ENCODE data around the gene CDH4. TPM values are rescaled to one million over a fixed set of nuclear protein-coding genes. Genes with fewer than 3 reads are reported as not detected.

Gene CDH4
- total RNA-seq, 1 experiment from 2014 or later, result not detected

DNA sequence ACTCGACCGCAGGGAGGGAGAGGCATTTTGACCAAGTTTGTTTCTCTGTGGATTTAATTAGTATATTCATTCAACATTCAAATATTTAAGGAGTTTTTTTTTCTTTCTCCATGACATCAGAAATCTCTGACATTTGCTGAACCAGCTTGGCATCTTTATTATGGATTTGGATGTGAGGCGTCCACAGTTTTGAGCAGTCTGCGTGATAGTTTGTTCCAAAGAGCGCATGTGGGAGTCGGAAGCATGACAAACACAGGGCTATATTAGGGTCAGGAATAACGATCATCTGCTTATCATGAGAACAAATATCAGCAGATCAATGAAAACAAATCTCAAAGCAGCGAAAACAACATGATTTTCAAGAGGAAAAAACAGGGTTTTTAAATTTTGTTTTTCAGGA is 373.2 kb downstream of the CDH4 start:
- Histone ChIP-seq H3K4me2 (no peak overlapping the region), H4K20me1 (ENCODE audit: insufficient read depth) (peaks cover 3% of the 10 kb centered on the region; the same call in 1 of the 2 replicates), H3K9me3 (ENCODE audit: insufficient read depth, low read depth) (no peaks in the 10 kb centered on the region), H3K36me3 (ENCODE audit: low read depth) (no peaks in the 10 kb centered on the region), H2AFZ (no peak overlapping the region), H3F3A (ENCODE audit: insufficient read depth, low read depth) (no peaks in the 10 kb centered on the region), H3K27me3 (ENCODE audit: insufficient read depth, low read depth) (peaks cover 100% of the 10 kb centered on the region), H3K9me2 (ENCODE audit: insufficient read depth) (no peaks in the 10 kb centered on the region), H3K4me1 (replicated peaks; ENCODE audit: insufficient read depth) (no peaks in the 10 kb centered on the region), H3K27ac (no peak overlapping the region), H3K4me3 (no peak overlapping the region), H3K79me2 (ENCODE audit: low read depth) (no peaks in the 10 kb centered on the region)
- no peak for TF ChIP-seq EZH2 (IDR thresholded peaks at IDR 0.05; ENCODE audit: low read depth)
- TF ChIP-seq, protein P1, sequence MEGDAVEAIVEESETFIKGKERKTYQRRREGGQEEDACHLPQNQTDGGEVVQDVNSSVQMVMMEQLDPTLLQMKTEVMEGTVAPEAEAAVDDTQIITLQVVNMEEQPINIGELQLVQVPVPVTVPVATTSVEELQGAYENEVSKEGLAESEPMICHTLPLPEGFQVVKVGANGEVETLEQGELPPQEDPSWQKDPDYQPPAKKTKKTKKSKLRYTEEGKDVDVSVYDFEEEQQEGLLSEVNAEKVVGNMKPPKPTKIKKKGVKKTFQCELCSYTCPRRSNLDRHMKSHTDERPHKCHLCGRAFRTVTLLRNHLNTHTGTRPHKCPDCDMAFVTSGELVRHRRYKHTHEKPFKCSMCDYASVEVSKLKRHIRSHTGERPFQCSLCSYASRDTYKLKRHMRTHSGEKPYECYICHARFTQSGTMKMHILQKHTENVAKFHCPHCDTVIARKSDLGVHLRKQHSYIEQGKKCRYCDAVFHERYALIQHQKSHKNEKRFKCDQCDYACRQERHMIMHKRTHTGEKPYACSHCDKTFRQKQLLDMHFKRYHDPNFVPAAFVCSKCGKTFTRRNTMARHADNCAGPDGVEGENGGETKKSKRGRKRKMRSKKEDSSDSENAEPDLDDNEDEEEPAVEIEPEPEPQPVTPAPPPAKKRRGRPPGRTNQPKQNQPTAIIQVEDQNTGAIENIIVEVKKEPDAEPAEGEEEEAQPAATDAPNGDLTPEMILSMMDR (conservative IDR thresholded peaks at IDR 0.05), result no peak
- intact Hi-C loops (cut with micrococcal nuclease; ENCODE audit: unreplicated experiment), result no loop called here
- POLR2A ChIA-PET (ENCODE audit: unreplicated experiment), result no interaction called here
- DNase-seq, result no peak
- CTCF ChIA-PET, result no interaction called here
- BruUV-seq (replicated peaks), result no TSS peak

GRCh38 chr20:61626412-61626811 is 374.4 kb downstream of the CDH4 start:
- Histone ChIP-seq H3K27me3 (ENCODE audit: insufficient read depth, low read depth) (peaks cover 100% of the 10 kb centered on the region), H3K9me2 (ENCODE audit: insufficient read depth) (no peaks in the 10 kb centered on the region), H3F3A (ENCODE audit: insufficient read depth, low read depth) (no peaks in the 10 kb centered on the region), H3K36me3 (ENCODE audit: low read depth) (no peaks in the 10 kb centered on the region), H3K4me1 (replicated peaks; ENCODE audit: insufficient read depth) (no peaks in the 10 kb centered on the region), H3K4me3 (no peak overlapping the region), H4K20me1 (ENCODE audit: insufficient read depth) (peaks cover 3% of the 10 kb centered on the region; the same call in 1 of the 2 replicates), H3K9me3 (ENCODE audit: insufficient read depth, low read depth) (no peaks in the 10 kb centered on the region), H2AFZ (no peak overlapping the region), H3K79me2 (ENCODE audit: low read depth) (no peaks in the 10 kb centered on the region), H3K27ac (no peak overlapping the region), H3K4me2 (no peak overlapping the region)
- CTCF ChIA-PET, result no interaction called here
- no peak for DNase-seq
- intact Hi-C loops (cut with micrococcal nuclease; ENCODE audit: unreplicated experiment), result no loop called here
- BruUV-seq (replicated peaks), result no TSS peak
- POLR2A ChIA-PET (ENCODE audit: unreplicated experiment), result no interaction called here
- TF ChIP-seq, protein P1 (conservative IDR thresholded peaks at IDR 0.05), result no peak
- TF ChIP-seq EZH2 (IDR thresholded peaks at IDR 0.05; ENCODE audit: low read depth), result no peak

DNA sequence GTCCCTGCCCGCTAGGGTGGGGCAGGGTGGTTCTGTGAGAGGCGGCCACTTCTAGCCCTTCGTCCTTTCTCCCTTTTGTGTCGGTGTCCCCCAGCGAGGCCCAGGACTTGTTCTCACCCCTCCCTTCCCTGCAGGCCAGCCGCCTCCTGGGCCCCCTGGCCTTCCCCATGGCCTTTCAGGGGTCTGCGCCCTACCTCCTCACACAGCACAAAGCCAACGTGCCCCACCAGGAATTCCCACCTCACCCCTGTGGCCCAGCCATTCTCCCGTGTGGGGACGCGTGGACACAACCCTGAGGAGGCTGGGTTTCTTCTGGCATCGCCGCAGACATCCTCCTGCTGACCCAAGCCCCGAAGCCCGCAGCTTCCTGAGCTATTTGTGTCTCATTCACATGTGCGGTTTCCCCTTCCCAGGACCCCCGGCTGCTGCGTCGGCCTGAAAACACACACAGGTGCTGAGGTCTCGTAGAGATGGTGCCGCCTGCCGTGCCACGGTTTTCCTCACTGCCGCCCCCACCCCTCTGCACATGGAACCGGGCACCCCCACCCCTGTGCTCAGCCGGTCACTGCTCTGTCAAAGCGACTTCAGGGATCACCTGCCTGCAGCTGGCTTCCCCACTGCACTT is 375.8 kb downstream of the CDH4 start:
- Histone ChIP-seq H3K4me1 (replicated peaks; ENCODE audit: insufficient read depth) (no peaks in the 10 kb centered on the region), H3F3A (ENCODE audit: insufficient read depth, low read depth) (no peaks in the 10 kb centered on the region), H3K27ac (no peak overlapping the region), H4K20me1 (ENCODE audit: insufficient read depth) (peaks cover 3% of the 10 kb centered on the region; the same call in 1 of the 2 replicates), H3K27me3 (ENCODE audit: insufficient read depth, low read depth) (peaks cover 97% of the 10 kb centered on the region), H3K4me2 (no peak overlapping the region), H3K36me3 (ENCODE audit: low read depth) (no peaks in the 10 kb centered on the region), H3K9me3 (ENCODE audit: insufficient read depth, low read depth) (no peaks in the 10 kb centered on the region), H2AFZ (no peak overlapping the region), H3K79me2 (ENCODE audit: low read depth) (no peaks in the 10 kb centered on the region), H3K4me3 (no peak overlapping the region), H3K9me2 (ENCODE audit: insufficient read depth) (no peaks in the 10 kb centered on the region)
- CTCF ChIA-PET, result no interaction called here
- intact Hi-C loops (cut with micrococcal nuclease; ENCODE audit: unreplicated experiment), result no loop called here
- no peak for DNase-seq
- BruUV-seq (replicated peaks), result no TSS peak
- TF ChIP-seq, protein P1 (conservative IDR thresholded peaks at IDR 0.05), result no peak
- no peak for TF ChIP-seq EZH2 (IDR thresholded peaks at IDR 0.05; ENCODE audit: low read depth)
- POLR2A ChIA-PET (ENCODE audit: unreplicated experiment), result no interaction called here
